ENCODE measurements around the gene SCEL. TPM values are rescaled to one million over a fixed set of nuclear protein-coding genes. Genes with fewer than 3 reads are reported as not detected.
A peak's percentile ranks its signal among the peaks of the same experiment; 100 is the strongest.

The SCEL gene
- total and polyA plus RNA-seq, 2 donors from 2014 or later = 0.22 to 3.3 TPM

DNA sequence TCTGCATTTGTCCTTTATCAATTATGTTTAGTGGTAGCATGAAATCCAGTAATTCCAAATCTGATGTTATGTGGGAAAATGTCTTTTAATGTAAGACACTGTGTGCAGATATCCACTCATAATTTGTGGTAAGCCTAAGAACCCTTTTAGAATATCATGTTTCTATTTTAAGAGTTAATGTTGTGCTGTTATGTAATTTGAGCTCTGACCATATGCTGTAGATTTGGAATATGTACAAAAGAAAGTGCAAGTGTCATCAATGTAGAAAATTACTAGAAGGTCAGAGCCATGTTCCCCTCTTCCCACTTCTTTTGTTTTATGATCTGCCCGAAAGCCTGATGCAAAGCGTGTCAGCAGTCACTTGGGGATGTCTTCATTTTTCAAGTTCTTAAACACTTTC is 44.5 kb downstream of the SCEL start:
- FAIRE-seq (no peak), DNase-seq (peak in 1 of 5 donors; percentile 20)
- H3K27ac ChIP-seq (ENCODE audit: low read depth in 2 of 2, low read length in 2 of 2) = no peak overlapping the region
- no peaks in the 10 kb centered on the region for H3K4me1 ChIP-seq (ENCODE audit: control insufficient read depth in 2 of 3, insufficient read depth in 2 of 3, low read depth in 1 of 3, low read length in 3 of 3)
- no peak overlapping the region for H3K9ac ChIP-seq (ENCODE audit: low read length in 3 of 3)
- TF ChIP-seq, protein P1, sequence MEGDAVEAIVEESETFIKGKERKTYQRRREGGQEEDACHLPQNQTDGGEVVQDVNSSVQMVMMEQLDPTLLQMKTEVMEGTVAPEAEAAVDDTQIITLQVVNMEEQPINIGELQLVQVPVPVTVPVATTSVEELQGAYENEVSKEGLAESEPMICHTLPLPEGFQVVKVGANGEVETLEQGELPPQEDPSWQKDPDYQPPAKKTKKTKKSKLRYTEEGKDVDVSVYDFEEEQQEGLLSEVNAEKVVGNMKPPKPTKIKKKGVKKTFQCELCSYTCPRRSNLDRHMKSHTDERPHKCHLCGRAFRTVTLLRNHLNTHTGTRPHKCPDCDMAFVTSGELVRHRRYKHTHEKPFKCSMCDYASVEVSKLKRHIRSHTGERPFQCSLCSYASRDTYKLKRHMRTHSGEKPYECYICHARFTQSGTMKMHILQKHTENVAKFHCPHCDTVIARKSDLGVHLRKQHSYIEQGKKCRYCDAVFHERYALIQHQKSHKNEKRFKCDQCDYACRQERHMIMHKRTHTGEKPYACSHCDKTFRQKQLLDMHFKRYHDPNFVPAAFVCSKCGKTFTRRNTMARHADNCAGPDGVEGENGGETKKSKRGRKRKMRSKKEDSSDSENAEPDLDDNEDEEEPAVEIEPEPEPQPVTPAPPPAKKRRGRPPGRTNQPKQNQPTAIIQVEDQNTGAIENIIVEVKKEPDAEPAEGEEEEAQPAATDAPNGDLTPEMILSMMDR (IDR thresholded peaks at IDR 0.05; ENCODE audit: borderline replicate concordance, extremely low read depth, insufficient read depth) = no peak
- intact Hi-C loops (cut with DNase I) = no loop called here
- no peaks in the 10 kb centered on the region for H3K36me3 ChIP-seq (ENCODE audit: control insufficient read depth in 2 of 3, insufficient read depth in 3 of 3, low read length in 3 of 3)
- no peaks in the 10 kb centered on the region for H3K27me3 ChIP-seq (ENCODE audit: control insufficient read depth, insufficient read depth, low read length)
- H3K9me3 ChIP-seq (ENCODE audit: control insufficient read depth in 2 of 3, insufficient read depth in 1 of 3, low read length in 3 of 3) = no peaks in the 10 kb centered on the region
- no peak overlapping the region for H3K4me3 ChIP-seq (ENCODE audit: low read length in 3 of 3)

DNA sequence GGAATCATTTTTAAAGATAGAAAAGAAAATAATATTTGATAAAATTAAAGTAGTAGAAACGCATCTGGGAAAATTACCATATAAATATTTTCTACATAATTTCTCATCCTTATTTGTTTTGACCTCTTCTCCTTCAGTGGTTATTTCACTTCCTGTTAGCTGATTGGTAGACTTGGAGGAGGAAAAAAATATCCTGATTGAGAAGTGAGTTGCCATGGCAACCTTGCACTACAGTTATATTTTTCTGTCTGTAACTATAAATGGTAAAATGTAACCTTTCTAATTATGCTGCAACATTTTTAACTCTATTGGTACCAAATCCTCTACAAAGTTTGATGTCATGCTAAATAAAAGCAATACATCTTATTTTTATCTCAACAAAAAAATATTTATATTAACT is 45.2 kb downstream of the SCEL start:
- Histone ChIP-seq H3K4me1 (ENCODE audit: control insufficient read depth in 2 of 3, insufficient read depth in 2 of 3, low read depth in 1 of 3, low read length in 3 of 3) (no peaks in the 10 kb centered on the region), H3K9ac (ENCODE audit: low read length in 3 of 3) (no peak overlapping the region), H3K27ac (ENCODE audit: low read depth in 2 of 2, low read length in 2 of 2) (no peak overlapping the region), H3K36me3 (ENCODE audit: control insufficient read depth in 2 of 3, insufficient read depth in 3 of 3, low read length in 3 of 3) (no peaks in the 10 kb centered on the region), H3K4me3 (ENCODE audit: low read length in 3 of 3) (no peak overlapping the region), H3K9me3 (ENCODE audit: control insufficient read depth in 2 of 3, insufficient read depth in 1 of 3, low read length in 3 of 3) (no peaks in the 10 kb centered on the region), H3K27me3 (ENCODE audit: control insufficient read depth, insufficient read depth, low read length) (no peaks in the 10 kb centered on the region)
- intact Hi-C loops (cut with DNase I) = no loop called here
- TF ChIP-seq, protein P1 (IDR thresholded peaks at IDR 0.05; ENCODE audit: borderline replicate concordance, extremely low read depth, insufficient read depth) = no peak
- FAIRE-seq (no peak), DNase-seq (no peak)

DNA sequence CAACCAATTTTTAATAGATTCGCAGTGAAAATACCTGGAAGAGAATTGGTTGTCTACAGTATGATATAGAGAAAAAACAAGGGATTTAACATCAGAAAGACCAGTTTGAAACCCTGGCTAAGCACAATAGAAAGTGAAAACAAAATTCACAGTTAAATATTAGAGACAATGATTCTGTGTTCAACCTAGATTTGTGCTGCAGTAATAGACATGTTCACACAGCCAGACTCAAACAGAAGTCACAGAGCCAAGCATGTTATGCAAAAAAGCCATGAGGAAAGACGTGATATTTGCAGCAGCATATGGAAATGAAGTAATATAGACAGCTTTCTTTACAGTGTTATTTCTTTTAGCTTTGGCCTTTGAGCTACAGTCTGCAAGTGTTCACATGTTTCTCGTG is 48.1 kb downstream of the SCEL start:
- Histone ChIP-seq H3K36me3 (ENCODE audit: control insufficient read depth in 2 of 3, insufficient read depth in 3 of 3, low read length in 3 of 3) (no peaks in the 10 kb centered on the region), H3K4me1 (ENCODE audit: control insufficient read depth in 2 of 3, insufficient read depth in 2 of 3, low read depth in 1 of 3, low read length in 3 of 3) (no peaks in the 10 kb centered on the region), H3K27ac (ENCODE audit: low read depth in 2 of 2, low read length in 2 of 2) (no peak overlapping the region), H3K27me3 (ENCODE audit: control insufficient read depth, insufficient read depth, low read length) (no peaks in the 10 kb centered on the region), H3K9me3 (ENCODE audit: control insufficient read depth in 2 of 3, insufficient read depth in 1 of 3, low read length in 3 of 3) (no peaks in the 10 kb centered on the region), H3K4me3 (ENCODE audit: low read length in 3 of 3) (no peak overlapping the region), H3K9ac (ENCODE audit: low read length in 3 of 3) (no peak overlapping the region)
- intact Hi-C loops (cut with DNase I) = no loop called here
- DNase-seq = no peak
- FAIRE-seq = no peak
- TF ChIP-seq, protein P1 (IDR thresholded peaks at IDR 0.05; ENCODE audit: borderline replicate concordance, extremely low read depth, insufficient read depth) = no peak

DNA sequence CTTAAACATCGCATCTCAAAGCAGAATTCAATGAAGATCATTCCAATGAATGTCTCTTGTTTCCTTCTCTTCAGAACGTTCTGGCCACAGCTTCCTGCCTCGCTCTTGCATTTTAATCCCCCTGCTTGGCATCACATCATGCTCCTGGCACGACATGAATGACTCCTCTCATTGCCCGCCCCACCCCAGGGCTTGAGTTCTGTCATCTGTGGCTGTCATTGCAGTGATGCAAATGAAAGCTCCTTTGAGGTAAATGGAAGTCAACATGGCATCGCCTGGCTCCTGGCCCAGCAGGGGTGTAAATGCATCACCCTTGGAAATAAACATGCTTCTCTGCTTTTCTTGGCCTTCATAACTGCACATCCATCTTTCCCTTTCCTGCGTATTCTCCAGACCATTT is 48.6 kb downstream of the SCEL start:
- Histone ChIP-seq H3K4me1 (ENCODE audit: control insufficient read depth in 2 of 3, insufficient read depth in 2 of 3, low read depth in 1 of 3, low read length in 3 of 3) (no peaks in the 10 kb centered on the region), H3K27ac (ENCODE audit: low read depth in 2 of 2, low read length in 2 of 2) (no peak overlapping the region), H3K9ac (ENCODE audit: low read length in 3 of 3) (no peak overlapping the region), H3K36me3 (ENCODE audit: control insufficient read depth in 2 of 3, insufficient read depth in 3 of 3, low read length in 3 of 3) (no peaks in the 10 kb centered on the region), H3K4me3 (ENCODE audit: low read length in 3 of 3) (no peak overlapping the region), H3K9me3 (ENCODE audit: control insufficient read depth in 2 of 3, insufficient read depth in 1 of 3, low read length in 3 of 3) (no peaks in the 10 kb centered on the region), H3K27me3 (ENCODE audit: control insufficient read depth, insufficient read depth, low read length) (no peaks in the 10 kb centered on the region)
- no peak for DNase-seq
- TF ChIP-seq, protein P1 (IDR thresholded peaks at IDR 0.05; ENCODE audit: borderline replicate concordance, extremely low read depth, insufficient read depth) = no peak
- intact Hi-C loops (cut with DNase I) = no loop called here
- no peak for FAIRE-seq

All from kidney (tissue), 14 donors.